ENCODE measurements around the gene FAM170B. TPM values are rescaled to one million over a fixed set of nuclear protein-coding genes. Genes with fewer than 3 reads are reported as not detected.

Gene FAM170B
- total RNA-seq, 1 donor, result not detected

DNA sequence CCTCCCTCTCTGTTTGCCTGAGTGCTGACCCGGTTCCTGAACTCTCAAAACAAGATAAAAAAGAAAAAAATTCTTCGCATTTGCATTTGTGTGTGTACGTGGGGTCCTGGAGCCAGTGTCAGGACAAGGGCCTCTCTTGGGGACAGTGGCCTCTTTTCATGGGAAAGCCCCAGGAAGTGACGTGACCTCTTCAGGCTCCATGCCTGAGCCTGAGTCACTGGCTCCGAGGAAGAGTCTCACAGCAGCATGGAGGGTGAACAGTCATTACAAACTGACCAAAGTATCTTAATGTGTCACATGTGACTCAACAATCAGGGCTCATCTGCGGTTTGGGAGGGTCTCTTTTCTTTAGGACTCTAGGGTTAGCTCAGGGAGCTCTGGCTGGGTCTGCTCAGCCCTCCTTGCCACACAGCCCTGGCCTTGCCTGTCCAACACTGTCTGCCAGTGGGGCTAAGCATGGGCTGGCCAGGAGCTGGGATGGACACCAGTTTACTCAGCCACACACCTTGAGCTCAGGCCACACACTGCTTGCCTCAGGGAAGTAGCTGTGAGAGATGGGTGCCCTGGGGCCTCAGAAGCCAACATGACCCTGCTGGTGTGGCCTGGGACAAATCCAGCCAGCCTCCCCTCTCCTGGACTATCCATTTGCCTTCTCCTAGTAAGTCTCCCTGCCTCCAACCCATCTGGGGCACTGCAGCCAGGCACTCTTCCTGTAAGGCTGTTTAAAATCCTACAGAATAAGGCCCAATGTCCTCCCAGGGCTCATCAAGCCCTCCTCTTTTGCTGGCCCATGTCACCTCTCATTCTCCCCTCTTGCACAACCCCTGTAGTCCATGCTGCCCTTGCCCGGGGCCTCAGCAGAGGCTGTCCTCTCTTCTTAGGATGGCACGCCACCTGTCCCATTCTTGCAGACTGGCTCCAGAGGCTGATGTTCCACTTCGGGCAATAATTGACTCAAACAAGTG lies 43.9 kb upstream of the FAM170B start:
- H3K4me3 ChIP-seq (ENCODE audit: low read depth, low read length), result no peak overlapping the region
- TF ChIP-seq CTCF (IDR thresholded peaks at IDR 0.05; ENCODE audit: insufficient read depth, low read length), result no peak
- DNase-seq (ENCODE audit: low read depth), result peak; percentile 77

DNA sequence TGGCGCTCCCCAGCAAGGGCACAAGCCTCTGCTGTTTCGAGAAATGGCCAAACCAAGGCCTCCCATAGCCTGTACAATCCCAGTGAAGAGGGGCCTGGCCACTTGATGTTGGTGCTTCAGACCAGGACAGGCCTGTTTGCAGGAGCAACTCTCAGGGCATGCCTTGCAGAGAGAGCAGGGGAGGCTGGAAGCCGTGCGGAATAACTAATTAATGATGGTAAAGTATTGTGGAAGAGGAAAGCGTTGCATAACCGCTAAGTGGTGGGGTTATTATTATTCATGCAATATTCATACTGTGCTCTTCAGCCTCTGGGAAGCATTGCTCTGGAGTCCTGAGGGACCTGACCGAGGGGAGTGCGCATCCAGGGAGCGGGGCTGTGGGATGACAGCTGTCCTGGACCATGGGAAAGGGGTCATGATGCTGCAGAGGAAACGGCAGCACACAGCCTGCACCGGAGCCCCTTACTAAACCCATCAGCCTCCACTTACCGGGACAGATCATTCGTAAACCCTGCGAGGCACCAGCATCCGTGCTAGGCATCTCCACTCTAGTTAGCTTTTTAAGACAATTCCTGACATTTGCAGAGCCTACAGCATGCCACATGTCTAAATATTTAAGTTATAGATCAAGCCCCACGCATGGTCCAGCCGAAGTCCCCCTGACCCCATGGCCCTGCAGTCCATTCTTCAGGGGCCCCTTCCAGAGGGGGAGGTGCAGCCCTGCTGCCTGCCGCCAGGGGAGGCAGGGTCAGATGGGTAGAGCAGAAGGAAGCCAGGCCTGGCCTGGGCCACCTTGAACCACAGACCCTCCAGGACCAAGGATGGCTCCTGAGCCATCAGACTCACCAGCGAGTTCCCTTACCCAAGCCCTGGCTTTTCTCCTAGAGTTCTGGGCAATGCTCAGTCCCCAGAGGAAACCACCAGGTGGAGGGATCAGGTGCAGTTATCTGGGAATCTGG lies 42.8 kb upstream of the FAM170B start:
- no peak for TF ChIP-seq CTCF (IDR thresholded peaks at IDR 0.05; ENCODE audit: insufficient read depth, low read length)
- DNase-seq (ENCODE audit: low read depth), result no peak
- H3K4me3 ChIP-seq (ENCODE audit: low read depth, low read length), result no peak overlapping the region

DNA sequence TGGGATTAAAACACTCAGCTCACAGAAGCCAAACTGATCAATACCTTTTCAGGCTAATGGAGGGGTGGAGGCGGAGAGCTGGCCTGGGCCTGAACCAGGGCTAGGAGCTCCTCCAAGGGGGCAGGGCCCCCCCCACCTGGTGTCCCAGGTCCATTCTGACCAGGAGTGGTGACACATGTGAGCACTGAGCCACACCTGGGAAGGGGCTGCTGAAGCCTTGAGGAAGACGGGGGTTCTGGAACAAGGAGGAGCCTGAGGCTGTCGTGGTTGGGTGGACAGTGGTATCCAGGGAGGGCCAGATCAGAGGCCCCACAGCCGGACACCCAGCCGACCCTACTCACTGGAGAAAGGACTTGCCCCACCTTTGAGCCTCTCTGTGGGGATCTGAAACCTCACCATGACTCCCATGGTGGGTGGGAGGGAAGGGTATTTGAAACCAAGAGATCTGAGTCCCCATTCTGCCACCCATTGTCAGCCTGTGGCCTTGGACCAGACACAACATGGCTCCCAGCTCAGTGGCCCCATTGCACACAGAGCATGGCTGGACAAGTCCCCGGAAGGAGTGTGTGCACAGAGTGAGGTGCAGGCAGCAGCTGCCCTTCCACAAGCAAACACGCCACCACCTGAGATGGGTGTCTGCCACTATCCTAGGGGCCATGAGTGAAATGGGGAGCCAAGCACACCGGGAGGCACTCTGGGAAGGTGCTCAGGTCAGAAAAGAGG lies 41.9 kb upstream of the FAM170B start:
- TF ChIP-seq CTCF (IDR thresholded peaks at IDR 0.05; ENCODE audit: insufficient read depth, low read length), result no peak
- no peak overlapping the region for H3K4me3 ChIP-seq (ENCODE audit: low read depth, low read length)
- no peak for DNase-seq (ENCODE audit: low read depth)

DNA sequence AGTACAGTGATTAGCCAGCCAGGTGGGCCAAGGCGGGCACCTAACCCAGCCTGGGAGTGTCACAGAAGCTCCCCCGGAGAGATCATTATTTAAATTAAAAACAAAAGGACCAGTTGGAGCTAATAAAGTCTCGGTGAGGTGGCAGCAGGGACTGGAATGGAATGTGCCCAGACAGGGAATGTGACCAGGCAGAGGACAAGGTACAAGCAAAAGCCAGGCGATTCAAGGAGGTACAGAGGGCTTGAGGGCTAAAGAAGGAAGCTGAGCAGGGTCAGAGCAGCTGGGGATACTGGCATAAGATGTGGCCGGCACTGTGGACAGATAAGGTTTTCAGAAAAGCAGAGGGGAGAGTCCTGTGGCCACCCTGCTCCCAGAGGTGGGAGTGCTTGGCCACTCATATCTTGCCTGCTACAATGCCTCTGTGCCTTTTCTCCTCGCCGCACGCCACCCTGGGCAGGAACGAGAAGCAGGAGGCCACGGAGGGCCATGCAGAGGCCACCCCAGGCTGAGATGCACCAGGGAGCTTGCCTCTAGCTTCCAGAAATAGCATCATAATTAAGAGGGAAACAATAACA lies 41.2 kb upstream of the FAM170B start:
- DNase-seq (ENCODE audit: low read depth), result no peak
- no peak for TF ChIP-seq CTCF (IDR thresholded peaks at IDR 0.05; ENCODE audit: insufficient read depth, low read length)
- no peak overlapping the region for H3K4me3 ChIP-seq (ENCODE audit: low read depth, low read length)

DNA sequence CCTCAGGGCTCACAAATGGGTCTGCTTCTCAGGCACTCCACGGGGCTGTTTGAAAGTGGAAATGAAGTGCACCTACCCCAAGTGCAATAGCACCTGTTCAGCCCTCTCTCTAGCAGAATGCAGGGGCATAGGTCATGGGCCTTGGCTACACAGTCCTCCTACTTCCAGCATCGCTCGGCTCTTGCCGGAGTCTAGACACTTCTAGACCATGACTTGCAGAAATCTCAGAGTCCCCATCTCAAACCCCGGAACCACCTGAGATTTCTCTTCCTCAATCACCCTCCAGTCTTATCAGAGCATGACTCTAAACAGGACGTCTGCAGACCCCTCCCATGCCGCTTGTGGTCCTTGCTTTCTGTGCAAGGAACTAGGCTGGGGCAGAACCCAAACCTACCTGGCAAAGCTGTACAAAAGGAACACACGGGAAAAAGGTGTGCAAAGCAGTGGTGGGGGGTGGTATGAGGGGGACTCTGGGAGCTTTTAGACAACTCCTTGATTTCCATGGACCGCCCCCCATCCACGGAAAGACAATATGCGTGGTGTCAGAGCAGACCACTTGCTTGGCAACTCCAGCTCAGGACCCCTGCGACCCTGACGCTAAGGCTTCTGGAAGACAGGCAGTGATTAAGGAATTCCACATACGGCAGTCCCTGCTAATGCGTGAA lies 40.6 kb upstream of the FAM170B start:
- DNase-seq (ENCODE audit: low read depth), result no peak
- no peak overlapping the region for H3K4me3 ChIP-seq (ENCODE audit: low read depth, low read length)
- TF ChIP-seq CTCF (IDR thresholded peaks at IDR 0.05; ENCODE audit: insufficient read depth, low read length), result no peak

All from fibroblast of the aortic adventitia (primary cell).